Prostate gland (tissue), 2 donors: ENCODE results near the gene TIMP2.
A peak's percentile ranks its signal among the peaks of the same experiment; 100 is the strongest.
"Not testable (repeated sequence)": the region's sequence is repeated elsewhere in the genome, so short reads cannot be mapped to it uniquely, and the experiment has no call there.

Experiments
- POLR2A ChIP-seq: fragments of 450-650 bp; IDR thresholded peaks from one replicate; pipeline ENCODE4 v1.6.1; 2016; ENCODE audit warnings: antibody characterized with exemption, mild to moderate bottlenecking
- POLR2AphosphoS5 ChIP-seq: sonication (generic); formaldehyde crosslinking; IDR thresholded peaks from one replicate; pipeline ENCODE4 v1.6.1; 2017; ENCODE audit warnings: antibody characterized with exemption
- TF ChIP-seq, protein P1 (sequence below), 4 experiments: fragments of 200-600 bp in 2 of 4; fragments of 450-650 bp in 2 of 4; sonication (generic) in 2 of 4; IDR thresholded peaks; 1 replicate in 3 of 4; 2 replicates in 1 of 4; pipeline ENCODE4 v1.5.1; 2016 to 2019; ENCODE audit warnings: antibody characterized with exemption in 4 of 4, mild to moderate bottlenecking in 2 of 4, moderate library complexity in 2 of 4

DNA sequence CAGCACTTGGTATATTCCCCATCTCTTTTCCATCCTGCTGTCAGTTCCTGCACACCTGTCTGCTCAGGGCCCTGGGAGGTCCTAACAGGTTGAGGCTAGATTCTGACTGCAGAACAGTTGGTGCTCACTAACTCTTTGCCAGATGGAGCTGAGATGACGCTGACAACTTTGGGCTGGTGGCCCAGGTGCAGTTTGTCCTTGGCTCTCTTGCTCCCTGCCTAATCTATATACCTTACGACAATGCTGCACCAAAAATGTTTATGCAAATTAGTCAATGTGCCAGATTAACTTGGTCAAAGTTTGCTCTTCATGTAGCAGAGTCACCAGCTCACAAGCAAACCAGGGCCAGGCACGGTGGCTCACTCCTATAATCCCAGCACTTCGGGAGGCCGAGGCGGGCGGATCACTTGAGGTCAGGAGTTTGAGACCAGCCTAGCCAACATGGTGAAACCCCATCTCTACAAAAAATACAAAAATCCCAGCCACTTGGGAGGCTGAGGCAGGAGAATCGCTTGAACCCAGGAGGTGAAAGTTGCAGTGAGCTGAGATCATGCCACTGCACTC is 48.2 kb downstream of the TIMP2 start:
- TF ChIP-seq POLR2A = not testable (repeated sequence)
- TF ChIP-seq, protein P1, sequence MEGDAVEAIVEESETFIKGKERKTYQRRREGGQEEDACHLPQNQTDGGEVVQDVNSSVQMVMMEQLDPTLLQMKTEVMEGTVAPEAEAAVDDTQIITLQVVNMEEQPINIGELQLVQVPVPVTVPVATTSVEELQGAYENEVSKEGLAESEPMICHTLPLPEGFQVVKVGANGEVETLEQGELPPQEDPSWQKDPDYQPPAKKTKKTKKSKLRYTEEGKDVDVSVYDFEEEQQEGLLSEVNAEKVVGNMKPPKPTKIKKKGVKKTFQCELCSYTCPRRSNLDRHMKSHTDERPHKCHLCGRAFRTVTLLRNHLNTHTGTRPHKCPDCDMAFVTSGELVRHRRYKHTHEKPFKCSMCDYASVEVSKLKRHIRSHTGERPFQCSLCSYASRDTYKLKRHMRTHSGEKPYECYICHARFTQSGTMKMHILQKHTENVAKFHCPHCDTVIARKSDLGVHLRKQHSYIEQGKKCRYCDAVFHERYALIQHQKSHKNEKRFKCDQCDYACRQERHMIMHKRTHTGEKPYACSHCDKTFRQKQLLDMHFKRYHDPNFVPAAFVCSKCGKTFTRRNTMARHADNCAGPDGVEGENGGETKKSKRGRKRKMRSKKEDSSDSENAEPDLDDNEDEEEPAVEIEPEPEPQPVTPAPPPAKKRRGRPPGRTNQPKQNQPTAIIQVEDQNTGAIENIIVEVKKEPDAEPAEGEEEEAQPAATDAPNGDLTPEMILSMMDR (IDR thresholded peaks at IDR 0.05) = not testable (repeated sequence)
- peak; percentile 62 for TF ChIP-seq POLR2AphosphoS5
